ENCODE measurements around the gene MTFR1L.
A peak's percentile ranks its signal among the peaks of the same experiment; 100 is the strongest.

The MTFR1L gene

DNA sequence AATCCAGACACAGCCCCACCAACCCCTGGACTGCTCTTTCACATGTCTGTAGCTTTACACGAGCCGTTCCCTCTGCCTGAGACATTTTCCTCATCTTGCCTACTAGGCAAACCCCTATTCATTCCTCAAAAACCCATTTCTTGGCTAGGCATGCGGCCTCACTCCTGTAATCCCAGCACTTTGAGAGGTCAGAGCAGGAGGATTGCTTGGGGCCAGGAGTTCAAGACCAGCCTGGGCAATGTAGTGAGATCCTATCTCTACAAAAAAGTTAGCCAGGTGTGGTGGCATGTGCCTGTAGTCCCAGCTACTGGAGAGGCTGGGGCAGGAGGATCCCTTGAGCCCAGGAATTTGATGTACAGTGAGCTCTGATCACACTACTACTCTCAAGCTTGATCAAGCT is 44.7 kb downstream of the MTFR1L start:
- DNase-seq: no peak

DNA sequence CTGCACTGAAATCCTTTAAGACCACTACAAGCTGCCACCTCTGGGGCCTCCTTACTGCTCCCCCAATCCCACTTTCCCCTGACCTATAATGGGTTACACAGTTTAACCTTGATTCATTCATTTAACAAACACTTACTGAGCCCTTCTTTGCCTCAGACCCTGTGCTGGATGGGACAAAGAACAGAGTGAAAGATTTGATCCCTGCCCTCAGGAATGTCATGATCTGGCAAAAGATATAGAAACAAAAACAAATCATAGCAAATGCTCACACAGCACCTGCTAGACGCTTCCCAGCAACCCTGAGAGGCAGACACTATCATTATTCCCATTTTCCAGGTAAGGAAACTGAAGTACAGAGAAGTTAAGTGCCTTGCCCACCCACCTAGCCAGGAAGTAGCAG is 46.5 kb downstream of the MTFR1L start:
- DNase-seq: no peak

DNA sequence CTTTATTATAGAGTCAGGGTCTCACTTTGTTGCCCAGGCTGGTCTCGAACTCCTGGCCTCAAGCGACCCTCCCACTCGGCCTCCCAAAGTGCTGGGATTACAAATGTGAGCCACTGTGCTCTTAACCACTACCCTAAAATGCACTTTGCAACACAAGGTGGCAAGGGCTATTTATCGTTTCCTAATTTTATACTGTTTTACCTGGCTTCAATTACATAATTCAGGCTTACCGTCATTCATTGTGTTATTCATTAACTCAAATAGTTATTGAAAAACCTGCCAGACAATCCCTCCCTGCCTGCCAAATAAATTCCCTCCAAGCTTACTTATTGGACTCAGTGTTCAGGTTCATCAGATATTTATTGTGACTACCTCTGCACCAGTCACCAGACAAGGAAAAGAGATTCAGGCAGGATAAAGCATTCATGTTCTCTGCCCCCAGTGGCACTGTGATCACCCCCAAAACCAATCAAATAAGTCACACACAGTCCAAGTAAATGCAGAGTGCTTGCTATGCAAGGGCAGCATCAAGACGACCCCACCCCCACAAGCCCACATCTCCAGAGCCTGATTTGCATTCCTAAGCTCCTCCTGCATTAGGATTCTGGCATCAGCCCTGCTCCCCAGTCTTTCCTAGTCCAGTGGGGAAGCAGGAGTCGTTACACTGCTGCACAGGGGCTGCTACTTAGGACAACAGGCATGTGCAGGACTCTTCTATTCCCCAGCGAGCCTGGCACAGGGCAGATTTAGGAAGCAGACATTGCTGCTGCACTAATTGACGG is 47.6 kb downstream of the MTFR1L start:
- DNase-seq: no peak

DNA sequence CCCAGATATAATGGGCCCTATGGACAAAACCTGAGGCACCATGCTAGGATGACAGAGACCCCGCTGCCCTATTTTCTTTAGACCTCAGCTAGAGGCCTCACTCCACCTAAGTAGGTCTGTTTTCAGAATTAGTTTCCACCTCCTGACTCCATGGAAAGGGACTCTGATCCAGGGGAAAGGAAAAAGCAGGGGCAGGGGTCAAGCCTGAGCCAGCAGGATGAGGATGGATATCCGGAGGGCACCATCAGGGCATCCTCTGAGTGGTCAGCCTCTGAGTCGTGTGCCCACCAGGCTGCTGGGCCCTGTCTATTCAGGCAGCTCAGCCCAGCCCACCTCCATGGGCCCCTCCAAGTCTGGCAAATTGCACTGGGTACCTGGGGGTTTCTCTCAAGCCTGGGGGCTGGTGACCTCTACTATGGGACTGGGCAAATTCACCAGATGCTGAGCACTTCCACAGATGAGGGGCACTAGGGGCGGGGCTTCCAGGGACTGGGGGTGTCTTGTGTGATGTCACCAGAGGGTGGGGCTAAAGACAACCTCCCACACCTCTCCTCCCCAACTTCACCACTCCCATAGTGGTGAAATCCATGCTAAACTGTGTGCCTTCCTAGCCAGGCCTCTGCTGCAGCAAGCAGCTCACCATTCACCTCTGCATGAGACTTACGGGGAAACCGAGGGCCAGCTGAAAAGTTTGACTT is 50.3 kb downstream of the MTFR1L start:
- DNase-seq: no peak

DNA sequence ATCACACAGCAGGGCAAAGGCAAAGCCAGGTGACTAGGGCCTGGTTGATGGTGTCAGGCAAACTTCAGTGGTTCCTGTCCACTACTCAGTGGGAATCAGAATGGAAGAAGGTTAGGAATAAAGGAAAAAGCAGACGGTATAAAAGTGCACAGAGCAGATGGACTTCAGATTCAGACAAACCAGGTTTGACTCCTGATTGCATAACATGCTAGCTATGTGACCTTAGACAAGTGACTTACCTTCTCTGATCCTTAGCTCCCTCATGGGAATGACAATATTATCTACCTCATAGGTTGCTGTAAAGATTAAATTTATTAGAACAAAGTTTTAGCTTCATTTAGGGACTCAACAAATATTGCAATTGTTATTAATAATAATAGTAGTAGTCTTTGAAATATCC is 50.9 kb downstream of the MTFR1L start:
- DNase-seq: no peak

DNA sequence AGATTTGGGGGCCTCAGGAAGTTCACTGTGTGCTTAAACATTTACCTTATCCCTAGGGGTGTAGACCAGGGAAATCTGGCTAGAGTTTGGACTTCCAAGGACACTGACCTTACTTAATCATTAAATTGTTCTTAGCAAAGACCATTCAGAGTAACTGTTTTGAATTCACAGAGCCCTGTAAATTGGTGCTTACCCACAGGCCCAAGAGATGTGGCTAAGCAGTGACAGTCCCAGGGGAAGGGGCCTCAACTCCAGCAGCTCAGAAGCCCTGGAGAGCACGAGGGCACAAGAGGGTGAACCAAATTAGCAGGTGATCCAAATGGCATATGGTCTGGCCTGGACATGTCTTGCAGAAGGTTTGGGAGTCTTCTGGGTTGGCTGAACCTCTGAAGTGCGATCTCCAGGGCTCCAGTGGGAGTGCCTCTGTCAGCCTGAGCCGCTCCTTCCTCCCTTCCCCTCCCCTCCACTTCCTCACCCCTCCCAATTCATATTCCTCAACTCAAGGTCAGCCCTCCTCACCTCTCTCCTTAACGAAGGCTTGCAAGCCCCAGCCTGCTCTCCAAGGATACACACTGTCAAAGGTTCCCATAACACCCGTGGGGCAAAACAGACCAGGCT is 51.4 kb downstream of the MTFR1L start:
- DNase-seq: no peak

DNA sequence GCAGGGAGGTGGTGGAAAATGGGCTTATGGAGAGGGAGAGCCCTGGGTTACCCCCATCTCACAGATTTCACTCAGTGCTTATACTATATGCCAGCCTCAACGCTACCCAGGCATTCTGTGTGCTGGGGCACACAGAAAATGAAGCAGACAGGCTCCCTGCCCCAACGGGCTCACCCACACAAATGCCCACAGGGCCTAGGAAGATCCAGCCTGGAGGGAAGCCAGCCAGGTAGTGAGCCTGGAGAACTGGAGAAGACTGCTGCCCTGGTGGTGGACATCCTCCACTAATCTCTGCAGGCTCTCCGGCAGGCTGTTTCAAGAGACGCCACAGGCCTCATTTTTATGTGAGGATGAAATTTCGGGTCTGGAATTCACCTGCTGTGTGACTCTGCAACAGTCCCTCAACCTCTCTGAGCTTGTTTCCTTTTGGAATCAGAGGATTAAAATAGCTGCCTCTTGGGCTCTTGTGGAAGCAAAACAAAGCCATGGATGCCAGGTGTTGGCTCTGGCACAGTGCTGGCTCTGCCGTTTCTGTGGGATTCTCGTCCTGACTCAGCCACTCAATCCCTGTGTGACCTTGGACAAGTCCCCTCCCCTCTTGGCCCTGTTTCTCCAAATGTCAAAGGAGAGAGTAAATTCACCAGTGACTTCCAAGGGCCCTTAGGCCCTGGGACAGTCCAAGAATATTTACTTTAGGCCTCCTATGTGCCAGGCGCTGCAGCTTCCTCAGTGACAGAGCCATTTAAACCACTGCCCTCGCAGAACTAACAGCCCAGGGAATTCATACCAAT is 52.1 kb downstream of the MTFR1L start:
- no peak for DNase-seq

DNA sequence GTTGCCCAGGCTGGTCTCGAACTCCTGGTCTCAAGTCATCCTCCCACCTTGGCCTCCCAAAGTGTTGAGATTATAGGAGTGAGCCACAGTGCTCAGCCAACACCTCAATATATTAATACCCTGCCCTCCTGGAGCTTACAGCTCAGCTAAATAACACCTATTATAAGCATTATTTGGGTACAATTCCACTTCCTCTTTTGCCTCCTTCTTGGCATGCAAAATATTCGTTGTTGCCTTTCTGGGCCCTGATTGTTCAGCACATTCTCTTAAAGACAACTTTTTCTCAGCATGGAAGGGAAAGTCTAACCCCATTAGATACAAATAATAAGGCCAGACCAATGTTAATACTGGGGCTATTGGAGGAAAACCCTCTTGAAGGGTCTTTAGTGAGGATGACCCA is 53.0 kb downstream of the MTFR1L start:
- no peak for DNase-seq

DNA sequence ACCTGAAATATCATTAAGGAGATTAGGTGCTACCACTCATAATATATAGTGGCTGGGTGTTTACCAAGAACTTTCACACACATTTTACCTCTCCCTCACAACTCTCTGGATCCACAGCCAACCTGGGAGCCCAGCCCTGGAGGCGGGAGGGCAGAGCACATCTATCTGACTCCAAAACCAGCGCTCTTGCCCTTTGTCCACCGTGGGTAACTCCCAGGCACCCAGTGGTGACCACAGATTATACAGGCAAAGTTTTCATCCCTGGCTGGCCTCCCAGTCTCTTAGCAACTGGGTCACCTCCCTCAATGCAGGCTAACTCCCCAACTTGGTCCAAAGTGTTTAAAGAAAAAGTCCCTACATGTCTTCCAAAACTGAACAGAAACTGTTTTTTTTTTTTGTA is 53.4 kb downstream of the MTFR1L start:
- no peak for DNase-seq

DNA sequence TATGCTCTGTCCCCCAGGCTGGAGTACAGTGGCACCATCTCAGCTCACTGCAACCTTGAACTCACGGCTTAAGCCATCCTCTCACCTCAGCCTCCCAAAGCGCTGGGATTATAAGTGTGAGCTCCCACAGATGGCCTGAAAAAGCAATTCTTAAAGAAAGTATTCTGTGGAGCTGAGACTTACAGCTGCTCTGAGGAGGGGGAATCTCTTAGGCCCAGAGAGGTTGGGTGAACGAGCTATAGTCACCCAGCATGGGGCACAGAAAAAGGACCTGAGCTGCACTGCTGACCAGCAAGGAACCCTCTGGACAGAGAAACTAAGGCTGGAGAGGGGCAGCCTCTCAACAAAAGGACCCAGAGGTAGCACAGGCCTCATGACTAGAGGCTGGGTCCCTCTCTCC is 54.5 kb downstream of the MTFR1L start:
- no peak for DNase-seq

DNA sequence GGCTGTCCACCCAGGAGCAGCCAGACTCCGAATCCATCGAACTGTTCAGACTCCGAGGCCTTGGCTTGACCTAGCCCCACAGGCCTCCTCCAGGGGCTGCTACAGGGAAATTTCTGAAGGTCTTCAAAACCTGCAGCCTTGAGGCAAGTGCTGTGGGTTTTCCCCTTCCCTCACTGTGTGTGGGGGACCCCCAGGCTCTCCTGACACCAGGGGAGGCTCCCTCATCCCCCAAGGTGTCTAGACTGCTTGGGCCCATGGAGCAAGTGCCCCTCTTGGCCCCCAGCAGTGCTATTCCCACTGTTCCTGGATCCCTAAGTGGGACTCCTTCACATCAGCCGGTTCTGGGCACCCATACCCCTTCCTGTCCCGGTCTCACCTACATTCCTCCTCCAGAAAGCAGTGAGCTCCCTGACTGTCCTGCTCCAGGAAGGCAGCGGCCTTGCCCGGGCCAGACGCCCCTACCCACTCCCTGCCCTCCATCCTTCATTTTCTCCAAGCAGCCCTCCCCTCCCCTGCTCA is 54.9 kb downstream of the MTFR1L start:
- DNase-seq: no peak

DNA sequence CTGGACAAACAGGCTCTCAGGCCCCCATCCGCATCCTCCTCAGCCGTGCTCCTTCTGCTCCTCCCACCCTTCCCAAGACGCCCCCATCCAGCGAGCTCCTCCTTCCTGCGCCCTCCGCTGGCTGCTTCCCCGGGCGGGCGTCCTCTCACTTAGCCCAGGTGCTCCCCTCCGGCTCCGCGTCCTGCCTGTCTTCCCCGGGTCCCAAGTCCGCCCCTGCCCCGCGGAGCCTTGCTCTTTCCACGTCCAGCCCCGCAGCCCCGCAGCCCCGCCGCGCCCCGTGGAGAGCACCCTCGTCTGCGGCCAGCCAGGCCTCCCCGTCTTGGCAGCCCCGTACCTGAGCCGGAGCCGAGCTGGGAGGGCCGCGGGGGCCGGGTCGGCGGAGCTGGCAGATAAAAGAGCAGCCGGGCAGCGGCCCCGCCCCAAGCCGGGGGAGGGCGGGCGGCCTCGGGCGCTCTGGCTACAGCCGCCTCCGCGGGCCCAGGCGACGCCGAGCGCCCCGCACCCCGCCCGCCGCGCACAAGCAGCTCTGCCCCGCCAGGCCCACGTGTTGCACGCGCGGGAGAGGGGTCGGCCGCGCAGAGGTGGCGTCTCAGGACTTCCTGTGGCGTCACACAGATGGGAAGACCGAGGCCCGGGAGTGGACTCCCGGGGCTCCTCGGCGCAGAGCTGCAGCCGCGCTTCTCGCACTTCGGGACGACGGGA is 55.6 kb downstream of the MTFR1L start, which contains the start of gene PAQR7:
PAQR7 (minus strand) TSS at position 555 of the 702 bp plus-strand sequence. CDS start 11,869 bp downstream, outside the sequence.
- DNase-seq: peak; percentile 58

DNA sequence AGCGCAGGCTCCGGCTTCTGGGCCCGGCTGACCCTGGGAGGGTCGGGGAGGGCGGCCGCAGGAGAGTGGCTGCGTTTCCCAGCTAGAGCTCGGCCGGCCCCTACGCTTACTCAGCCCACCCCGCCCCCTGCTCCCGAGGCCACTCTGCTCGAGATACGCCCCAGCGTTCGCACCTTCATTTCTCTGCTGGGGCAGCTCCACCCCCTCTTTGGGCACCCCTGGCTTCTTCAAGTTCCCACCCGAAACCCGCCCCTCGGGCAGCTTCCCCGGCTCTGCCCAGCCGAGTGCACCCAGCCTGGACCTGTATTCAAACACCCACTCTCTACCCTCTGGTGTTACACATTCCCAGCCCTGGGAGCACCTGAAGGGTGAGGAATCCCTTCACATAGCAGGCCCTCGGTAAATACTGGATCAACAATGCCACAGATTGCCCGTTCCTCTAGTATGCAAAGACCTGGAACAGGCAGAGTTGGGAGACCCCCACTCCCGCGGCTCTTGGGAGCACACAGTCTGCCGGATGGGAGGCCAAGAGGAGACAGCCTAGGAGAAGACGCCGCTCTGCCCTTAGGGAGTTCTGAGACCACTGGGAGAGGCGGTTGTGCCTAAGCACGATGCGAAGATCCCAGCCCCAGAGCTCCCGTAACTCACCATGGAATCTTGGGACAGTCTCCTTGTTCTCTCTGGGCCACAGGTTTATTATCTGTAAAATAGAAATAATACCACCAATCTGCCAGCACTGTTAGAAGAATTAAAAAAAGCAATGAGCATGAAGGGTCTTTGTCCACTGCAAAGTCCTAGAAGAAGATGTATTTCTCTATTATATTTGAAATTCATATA is 56.3 kb downstream of the MTFR1L start:
- DNase-seq: no peak

DNA sequence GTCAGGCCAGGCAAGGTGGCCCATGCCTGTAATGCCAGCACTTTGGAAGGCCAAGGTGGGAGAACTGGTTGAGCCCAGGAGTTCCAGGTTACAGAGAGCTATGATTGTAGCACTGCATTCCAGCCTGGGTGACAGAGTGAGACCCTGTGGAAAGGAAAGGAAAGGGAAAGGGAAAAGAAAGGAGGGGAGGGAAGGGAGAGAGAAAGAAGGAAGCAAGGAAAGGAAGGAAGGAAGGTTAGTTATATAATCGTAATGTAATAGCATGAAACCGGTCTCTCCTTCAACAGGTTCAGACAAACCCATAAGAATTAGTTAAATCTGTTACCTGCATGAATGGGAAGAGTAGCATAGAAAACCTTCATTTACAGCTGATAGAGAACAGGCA is 56.9 kb downstream of the MTFR1L start:
- DNase-seq: no peak

DNA sequence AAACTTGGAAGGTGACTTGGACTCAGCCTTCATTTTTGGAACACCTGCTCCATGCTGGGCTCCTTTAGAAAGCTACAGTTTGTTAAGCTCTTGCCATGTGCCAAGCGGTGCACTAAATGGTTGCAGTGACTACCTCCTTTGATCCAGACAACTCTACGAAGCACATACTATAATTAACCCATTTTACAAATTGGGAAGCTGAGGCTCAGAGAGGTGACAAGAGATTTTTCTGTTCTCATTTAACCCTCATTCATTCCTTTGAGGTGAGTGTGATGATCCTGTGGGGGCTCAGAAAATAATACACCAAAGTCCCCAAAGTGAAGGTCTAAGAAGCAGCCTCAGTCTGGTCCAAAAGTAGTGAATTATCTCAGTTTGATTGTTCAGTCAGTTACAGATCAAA is 57.4 kb downstream of the MTFR1L start:
- DNase-seq: no peak

DNA sequence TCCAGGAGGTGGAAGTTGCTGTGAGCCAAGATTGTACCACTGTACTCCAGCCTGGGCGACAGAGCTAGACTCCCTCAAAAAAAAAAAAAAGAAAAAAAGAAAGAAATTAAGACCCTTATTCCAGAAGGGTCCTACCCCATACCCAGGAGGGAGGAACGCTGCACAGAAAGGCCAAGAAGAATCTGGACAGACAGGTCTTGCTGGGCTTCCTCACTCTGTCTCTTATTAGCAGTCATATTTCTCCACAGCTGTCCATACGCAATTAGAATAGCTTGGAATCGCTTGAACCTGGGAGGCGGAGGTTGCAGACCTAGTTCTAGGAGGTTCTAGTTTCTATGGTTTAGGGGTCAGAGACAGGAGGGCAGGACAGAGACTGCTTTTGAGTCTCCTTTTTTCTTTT is 58.9 kb downstream of the MTFR1L start:
- DNase-seq: no peak

DNA sequence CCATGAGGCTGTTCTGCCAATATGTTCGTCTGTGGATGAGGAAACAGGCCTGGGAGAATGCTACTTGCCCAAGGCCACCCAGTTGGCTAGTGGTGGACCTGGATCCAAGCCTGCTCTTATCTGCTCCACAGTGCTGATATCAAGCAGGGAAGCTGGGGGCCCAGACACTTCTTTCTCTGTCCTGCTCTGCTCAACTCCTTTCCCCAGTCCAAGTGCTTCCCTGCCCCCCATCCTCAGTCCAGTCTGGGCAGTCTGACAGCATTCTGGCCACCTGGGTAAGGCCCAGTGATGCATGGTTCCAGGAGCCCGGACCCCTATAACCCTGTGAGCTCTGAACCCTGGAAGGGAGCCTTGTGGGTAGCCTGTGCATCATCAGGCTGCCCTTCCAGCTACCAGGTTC is 59.9 kb downstream of the MTFR1L start:
- DNase-seq: no peak

DNA sequence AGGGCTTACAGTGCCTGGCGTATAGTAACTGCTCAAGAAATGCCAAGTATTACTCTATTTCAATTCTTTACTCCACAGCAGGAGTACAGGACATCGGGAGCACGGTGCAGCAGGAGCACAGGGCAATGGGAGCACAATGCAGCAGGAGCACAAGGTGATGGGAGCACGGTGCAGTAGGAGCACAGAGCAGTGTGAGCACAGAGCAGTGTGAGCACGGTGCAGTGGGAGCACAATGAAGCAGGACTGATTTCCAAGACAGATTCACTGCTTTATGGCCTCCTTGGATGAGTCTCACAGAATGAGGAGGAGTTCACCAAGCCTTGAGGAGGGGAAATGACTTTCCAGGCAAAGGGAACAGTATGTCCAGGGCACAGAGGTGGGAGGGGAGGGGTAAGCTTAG is 60.8 kb downstream of the MTFR1L start:
- DNase-seq: no peak

DNA sequence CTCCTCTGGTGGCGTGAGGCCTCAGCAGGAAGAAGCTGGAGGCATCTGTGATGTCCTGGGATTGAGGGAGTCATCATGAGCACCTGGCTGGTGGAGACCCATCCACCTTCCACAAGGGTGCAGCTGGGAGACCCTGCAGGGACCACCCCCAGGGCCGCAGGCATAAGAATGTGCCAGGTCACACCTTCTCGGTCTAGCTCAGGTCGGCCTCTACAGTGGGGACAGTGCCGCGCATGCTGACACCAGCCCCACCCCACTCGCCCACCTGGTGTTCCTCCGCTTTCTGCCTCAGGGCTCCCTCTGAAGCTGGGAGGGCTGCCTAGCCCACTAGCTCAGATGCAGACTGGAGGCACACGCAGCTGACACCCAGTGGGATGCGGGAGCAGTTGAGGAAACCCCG is 61.5 kb downstream of the MTFR1L start:
- DNase-seq: no peak
